Stimulated activated memory B cell treated with anti-CD40 and anti-IgM and Interleukin-4, amounts not matched to agents 10 μg/mL and 1 μg/mL and 100 μg/mL, for 72 hours (primary cell): ENCODE measurements around the gene ZNF581.

Source experiments
- ATAC-seq: fragments of 150-1000 bp; cut with Tn5 transposase; 2 replicates; pipeline ENCODE4 v1.10.0; 2021
- H3K27ac Mint-ChIP-seq: one replicate; pipeline ENCODE4 v1.8.0; 2022; ENCODE audit warnings: mild to moderate bottlenecking, mixed read lengths
- H3K27me3 Mint-ChIP-seq: one replicate; pipeline ENCODE4 v1.8.0; 2022; ENCODE audit warnings: mixed read lengths
- H3K36me3 Mint-ChIP-seq: one replicate; pipeline ENCODE4 v1.8.0; 2022; ENCODE audit warnings: mixed read lengths
- H3K4me1 Mint-ChIP-seq: one replicate; pipeline ENCODE4 v1.8.0; 2022; ENCODE audit warnings: mixed read lengths
- H3K4me3 Mint-ChIP-seq: one replicate; pipeline ENCODE4 v1.8.0; 2022; ENCODE audit warnings: mild to moderate bottlenecking, moderate library complexity, mixed read lengths
- H3K9me3 Mint-ChIP-seq: one replicate; pipeline ENCODE4 v1.8.0; 2022; ENCODE audit warnings: mixed read lengths

Gene ZNF581

DNA sequence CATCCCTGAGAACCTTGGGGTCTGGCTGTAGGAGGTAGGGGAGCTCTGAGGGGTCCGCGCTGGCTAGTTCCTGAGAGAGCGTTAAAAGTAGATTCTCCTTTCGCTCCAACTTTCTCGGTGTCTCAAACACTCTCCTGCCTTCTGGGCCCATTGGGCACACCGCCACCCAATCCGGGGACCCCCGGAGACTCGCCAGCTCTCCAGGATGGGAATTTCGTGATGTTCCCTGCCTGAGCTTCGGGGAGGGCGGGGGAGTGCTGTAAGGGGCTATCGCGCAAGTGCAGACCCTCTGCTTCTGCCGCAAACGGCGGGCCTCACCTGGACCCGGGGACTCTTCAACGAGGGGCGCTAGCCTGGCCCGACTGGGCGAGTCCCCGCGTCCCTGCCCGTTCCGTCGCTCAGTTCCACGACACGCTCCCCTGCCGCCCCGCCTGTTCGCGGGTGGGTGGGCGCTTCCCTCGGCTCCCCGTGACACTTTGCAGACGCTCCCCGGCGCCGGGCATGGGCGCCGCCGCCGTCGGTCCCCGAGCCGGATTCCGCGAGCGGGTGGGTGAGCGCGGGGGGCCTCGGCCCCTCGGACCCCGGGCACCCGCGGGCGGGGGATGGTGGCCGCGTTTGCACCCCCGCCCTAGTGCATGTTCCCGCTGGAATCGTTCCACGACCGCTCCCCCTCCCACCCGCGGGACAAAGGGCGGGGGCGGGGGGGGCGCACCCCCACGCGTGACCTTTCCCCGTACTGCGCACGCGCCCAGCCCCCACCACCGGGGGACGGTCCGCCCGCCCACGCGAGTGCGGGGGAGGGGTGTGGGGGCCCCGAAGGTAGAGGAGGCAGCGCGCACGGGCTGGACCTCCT lies 4.5 kb downstream of the ZNF581 start, which contains the start of gene CCDC106:
TSS of gene CCDC106 (plus strand) at position 481 of the 853 bp plus-strand sequence. CDS start 835 bp downstream, outside the sequence.
- H3K4me3 Mint-ChIP-seq = peak within 1 kb of the TSS; percentile 96
- H3K27ac Mint-ChIP-seq = peak within 1 kb of the TSS; percentile 97
- H3K4me1 Mint-ChIP-seq = peaks cover 72% of the 10 kb centered on the region
- H3K36me3 Mint-ChIP-seq = peaks cover 65% of the 10 kb centered on the region
- peak; percentile 48 for ATAC-seq
- no peaks in the 10 kb centered on the region for H3K27me3 Mint-ChIP-seq
- no peaks in the 10 kb centered on the region for H3K9me3 Mint-ChIP-seq

DNA sequence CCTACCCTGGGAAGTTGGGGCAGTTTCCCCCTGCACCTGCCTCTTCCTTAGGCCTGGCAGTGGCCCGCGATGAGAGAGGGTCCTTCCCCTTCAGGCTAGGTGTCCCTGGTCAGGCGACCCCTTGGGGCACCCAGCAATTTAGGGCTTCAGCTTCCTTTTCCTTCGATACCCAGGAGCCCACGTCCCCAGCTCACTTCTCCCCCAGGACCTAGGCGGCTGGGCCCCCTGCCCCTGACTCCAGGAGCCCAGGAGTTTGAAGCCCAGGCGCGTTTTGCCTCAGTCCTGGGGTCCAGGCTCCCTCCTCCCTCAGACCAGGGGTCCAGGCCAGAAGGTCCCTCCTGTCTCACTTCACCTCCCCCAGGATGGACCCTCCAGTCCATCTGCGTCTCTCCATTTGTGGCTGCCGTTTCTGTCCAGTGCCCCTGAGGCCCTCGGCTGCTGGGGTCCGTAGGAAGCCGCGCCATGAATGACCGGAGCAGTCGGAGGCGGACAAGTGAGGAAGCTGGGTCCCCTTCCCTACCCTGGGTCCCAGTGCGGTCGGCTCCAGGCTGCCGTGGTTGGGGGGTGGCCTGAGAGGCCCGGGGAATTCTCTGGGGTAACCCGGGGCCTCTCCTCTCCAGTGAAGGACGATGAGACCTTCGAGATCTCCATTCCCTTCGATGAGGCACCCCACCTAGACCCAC lies 5.3 kb downstream of the ZNF581 start:
- Mint-ChIP-seq H3K4me1 (peaks cover 64% of the 10 kb centered on the region), H3K36me3 (peaks cover 61% of the 10 kb centered on the region), H3K27me3 (no peaks in the 10 kb centered on the region), H3K9me3 (no peaks in the 10 kb centered on the region), H3K4me3 (peak overlapping the region; percentile 95), H3K27ac (peak overlapping the region; percentile 97)
- no peak for ATAC-seq

DNA sequence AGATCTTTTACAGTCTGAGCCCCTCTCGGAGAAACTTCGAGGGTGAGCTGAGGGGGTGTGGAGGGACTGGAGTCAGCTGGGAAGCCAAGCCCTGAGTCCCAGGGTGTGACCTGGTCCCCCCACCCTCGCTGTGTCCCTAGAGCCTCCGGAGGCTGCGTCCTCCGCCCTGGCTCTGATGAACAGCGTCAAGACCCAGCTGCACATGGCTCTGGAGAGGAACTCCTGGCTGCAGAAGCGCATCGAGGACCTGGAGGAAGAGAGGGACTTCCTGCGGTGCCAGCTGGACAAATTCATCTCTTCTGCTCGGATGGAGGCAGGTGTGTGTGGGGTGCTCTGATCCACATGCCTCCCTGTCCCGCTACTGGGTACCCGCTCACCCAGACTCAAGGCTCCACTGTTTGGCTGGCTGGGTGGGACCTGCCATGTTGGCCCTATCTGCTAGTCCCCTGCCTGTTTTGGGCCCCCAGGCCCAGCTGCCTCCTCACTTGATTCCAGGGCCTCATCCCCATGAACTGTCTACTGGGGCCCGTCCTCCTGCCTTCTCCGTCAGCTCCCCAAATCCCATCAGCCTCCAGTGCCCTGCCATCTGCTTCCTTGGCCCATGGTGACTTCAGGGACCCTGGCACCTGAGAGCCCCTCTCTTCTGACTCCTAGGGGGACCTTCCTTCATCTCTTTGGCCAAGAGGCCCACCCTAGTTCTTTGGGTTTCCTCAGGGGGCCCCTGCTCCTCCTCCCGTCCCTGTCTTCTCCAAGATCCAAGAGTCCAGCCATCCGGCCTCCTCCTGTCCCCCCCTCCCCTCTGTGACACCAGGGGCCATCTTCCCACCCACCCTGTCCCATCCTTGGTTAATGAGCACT lies 6.0 kb downstream of the ZNF581 start:
- Mint-ChIP-seq H3K27ac (peak overlapping the region; percentile 97), H3K4me3 (peak overlapping the region; percentile 95), H3K9me3 (no peaks in the 10 kb centered on the region), H3K4me1 (peaks cover 57% of the 10 kb centered on the region), H3K27me3 (no peaks in the 10 kb centered on the region), H3K36me3 (peaks cover 59% of the 10 kb centered on the region)
- ATAC-seq = no peak

GRCh38 chr19:55650126-55650557 lies 6.7 kb downstream of the ZNF581 start:
- Mint-ChIP-seq H3K4me3 (peak overlapping the region; percentile 95), H3K27me3 (no peaks in the 10 kb centered on the region), H3K36me3 (peaks cover 54% of the 10 kb centered on the region), H3K9me3 (no peaks in the 10 kb centered on the region), H3K27ac (peak overlapping the region; percentile 97), H3K4me1 (peaks cover 51% of the 10 kb centered on the region)
- ATAC-seq = no peak

DNA sequence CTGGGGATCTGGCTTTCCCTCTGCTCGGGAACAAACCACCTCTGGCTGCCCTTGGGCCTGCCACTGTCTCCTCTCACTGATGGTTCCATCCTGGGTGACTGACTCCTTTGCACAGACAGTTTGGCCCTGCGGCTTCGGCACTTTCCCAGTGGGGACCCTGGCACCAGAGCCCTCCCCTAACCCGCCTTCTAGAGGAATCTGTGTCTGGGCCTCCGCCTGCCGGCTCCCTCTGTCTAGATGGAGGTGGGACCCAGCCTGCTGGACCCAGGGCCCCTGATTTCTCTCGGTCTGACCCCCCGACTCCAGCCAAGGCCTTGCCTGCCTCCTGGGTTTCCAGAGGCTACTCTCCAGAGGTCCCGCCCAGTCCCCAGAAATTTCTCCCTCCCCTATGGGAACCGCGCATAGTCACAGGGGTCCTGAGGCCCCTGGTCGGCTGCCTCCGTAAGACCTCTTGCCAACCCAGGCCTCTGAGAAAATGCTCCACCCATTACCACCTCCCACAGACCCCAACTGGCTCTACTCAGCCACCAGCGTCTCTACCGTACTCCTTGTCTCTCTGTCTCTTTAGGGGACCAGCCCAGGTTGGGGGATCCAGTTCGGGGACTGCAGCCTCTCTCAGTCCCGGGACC lies 7.3 kb downstream of the ZNF581 start:
- Mint-ChIP-seq H3K4me1 (peaks cover 47% of the 10 kb centered on the region), H3K27ac (peak overlapping the region; percentile 97), H3K36me3 (peaks cover 54% of the 10 kb centered on the region), H3K9me3 (no peaks in the 10 kb centered on the region), H3K27me3 (no peaks in the 10 kb centered on the region), H3K4me3 (peak overlapping the region; percentile 95)
- ATAC-seq = no peak

DNA sequence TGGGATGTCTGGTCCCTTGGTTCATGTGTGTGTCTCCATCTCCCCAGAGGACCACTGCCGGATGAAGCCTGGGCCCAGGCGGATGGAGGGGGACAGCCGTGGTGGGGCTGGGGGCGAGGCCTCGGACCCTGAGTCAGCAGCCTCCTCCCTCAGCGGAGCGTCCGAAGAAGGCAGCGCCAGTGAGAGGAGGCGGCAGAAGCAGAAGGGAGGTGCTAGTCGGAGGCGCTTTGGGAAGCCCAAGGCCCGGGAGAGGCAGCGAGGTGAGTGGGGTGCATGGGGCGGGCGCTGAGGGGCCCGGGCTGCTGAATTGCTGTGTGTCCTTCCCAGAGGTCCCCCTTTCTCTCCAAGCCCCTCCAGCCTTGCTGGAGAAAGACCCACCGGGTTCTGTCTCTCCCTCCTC lies 7.8 kb downstream of the ZNF581 start:
- peak overlapping the region; percentile 95 for H3K4me3 Mint-ChIP-seq
- peak overlapping the region; percentile 97 for H3K27ac Mint-ChIP-seq
- no peaks in the 10 kb centered on the region for H3K9me3 Mint-ChIP-seq
- H3K36me3 Mint-ChIP-seq = peaks cover 55% of the 10 kb centered on the region
- no peaks in the 10 kb centered on the region for H3K27me3 Mint-ChIP-seq
- ATAC-seq = no peak
- peaks cover 53% of the 10 kb centered on the region for H3K4me1 Mint-ChIP-seq

DNA sequence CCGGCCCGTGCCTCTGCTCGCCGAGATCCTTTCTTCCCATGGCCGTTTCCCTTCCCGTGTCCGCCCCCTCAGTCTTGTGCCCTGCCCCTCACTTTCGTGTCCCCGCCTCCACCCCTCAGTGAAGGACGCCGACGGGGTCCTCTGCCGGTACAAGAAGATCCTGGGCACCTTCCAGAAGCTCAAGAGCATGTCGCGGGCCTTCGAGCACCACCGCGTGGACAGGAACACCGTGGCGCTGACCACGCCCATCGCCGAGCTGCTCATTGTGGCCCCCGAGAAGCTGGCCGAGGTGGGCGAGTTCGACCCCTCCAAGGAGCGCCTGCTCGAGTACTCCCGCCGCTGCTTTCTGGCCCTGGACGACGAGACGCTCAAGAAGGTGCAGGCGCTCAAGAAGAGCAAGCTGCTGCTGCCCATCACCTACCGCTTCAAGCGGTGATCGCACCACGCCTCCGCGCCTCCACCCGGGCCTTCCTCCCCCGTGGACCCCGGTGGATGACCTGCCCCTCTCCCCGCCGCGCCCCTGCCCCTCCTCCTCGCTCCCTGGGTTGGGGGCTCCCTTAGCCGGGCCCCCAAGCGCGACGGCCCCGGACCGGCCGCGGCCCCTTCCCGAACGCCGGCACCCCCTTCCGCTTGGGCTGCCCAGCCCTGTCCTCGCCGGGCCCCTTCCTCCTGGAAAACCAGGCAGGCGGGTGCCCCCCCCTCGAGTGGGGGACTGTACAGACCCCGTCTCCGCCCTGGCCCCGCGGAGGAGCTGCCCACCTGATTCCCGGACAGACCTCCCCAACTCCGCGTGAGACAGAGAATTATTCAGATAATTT lies 9.1 kb downstream of the ZNF581 start:
- no peak overlapping the region for H3K4me3 Mint-ChIP-seq
- peaks cover 45% of the 10 kb centered on the region for H3K36me3 Mint-ChIP-seq
- no peak overlapping the region for H3K27ac Mint-ChIP-seq

GRCh38 chr19:55653651-55654322 lies 10.3 kb downstream of the ZNF581 start:
- peak overlapping the region; percentile 85 for H3K4me3 Mint-ChIP-seq
- no peaks in the 10 kb centered on the region for H3K27me3 Mint-ChIP-seq
- ATAC-seq = peak; percentile 67
- H3K36me3 Mint-ChIP-seq = peaks cover 42% of the 10 kb centered on the region
- peaks cover 58% of the 10 kb centered on the region for H3K4me1 Mint-ChIP-seq
- no peaks in the 10 kb centered on the region for H3K9me3 Mint-ChIP-seq
- H3K27ac Mint-ChIP-seq = peak overlapping the region; percentile 97

More for the DNA sequence above, 9.1 kb downstream of the ZNF581 start:
- ATAC-seq = no peak
- no peaks in the 10 kb centered on the region for H3K9me3 Mint-ChIP-seq
- peaks cover 53% of the 10 kb centered on the region for H3K4me1 Mint-ChIP-seq
- H3K27me3 Mint-ChIP-seq = no peaks in the 10 kb centered on the region

DNA sequence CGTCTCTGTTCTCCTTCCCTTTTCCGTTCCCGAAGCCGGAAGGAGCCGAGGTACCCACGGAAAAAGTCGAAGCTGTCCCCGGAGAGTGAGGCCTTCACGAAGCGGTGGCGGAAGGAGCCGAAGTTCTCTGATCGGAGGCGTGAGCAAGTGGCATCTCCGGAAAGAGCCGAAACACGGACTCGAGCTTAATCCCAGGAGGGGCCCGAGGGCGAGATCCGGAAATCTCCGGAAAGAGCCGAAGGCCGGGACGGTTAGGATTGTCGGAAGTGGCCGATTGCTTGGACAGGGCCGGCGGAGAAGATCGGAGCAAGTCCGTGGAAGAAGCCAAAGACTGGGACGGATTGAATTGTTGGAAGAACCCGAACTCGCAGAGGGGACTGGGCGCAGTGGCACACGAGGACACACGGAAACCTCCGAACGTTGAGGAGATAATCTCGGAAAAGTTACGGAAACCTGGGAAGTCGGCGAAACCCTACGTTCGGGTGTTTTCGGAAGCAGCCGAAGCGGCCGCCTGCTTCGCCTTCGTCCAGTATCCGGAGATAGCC lies 10.9 kb downstream of the ZNF581 start:
- H3K36me3 Mint-ChIP-seq = peaks cover 41% of the 10 kb centered on the region
- H3K27me3 Mint-ChIP-seq = no peaks in the 10 kb centered on the region
- peak overlapping the region; percentile 97 for H3K27ac Mint-ChIP-seq
- peak; percentile 84 for ATAC-seq
- H3K9me3 Mint-ChIP-seq = no peaks in the 10 kb centered on the region
- H3K4me1 Mint-ChIP-seq = peaks cover 58% of the 10 kb centered on the region
- peak overlapping the region; percentile 85 for H3K4me3 Mint-ChIP-seq

DNA sequence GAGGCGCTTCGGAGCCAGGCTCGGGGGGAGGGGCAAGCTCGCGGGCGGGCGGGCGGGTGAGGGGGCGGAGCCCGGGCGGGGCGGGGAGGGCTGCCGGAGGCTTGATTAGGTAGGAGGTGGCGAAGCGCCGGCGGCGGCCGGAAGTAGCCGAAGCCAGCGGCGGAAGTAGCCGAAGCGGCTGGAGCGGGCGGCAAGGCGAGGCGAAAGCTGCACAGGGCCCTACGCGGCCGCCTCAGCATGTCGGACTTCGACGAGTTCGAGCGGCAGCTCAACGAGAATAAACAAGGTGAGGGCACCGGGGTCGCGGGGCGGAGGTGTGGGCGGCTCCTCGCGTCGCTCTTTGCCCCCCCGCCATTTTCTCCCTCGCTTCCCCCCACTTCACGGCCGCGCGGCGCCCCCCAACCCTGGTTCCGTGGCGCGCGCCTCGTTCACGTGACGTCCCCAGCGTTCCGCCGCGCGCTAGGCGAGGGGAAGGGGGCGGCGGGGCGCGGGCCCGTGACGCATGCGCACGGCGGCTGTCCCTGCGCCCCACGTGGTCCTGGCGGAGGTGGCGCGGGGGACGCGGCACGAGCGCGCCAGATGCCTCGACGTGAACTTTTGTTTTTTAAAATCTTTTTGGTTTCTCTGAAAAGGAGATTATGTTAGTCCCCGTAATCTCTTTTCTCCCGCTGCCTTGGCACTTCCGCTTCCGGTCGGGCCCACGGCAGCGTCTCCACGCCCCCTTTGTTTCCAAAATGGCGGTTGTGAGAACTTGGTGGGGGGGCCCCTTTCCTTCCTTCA lies 11.6 kb downstream of the ZNF581 start, which contains the start of gene U2AF2:
TSS of gene U2AF2 (plus strand) at position 168 of the 780 bp plus-strand sequence. CDS start at position 238, 70 bp downstream.
- H3K27me3 Mint-ChIP-seq = no peaks in the 10 kb centered on the region
- H3K4me1 Mint-ChIP-seq = peaks cover 58% of the 10 kb centered on the region
- H3K36me3 Mint-ChIP-seq = peaks cover 41% of the 10 kb centered on the region
- H3K27ac Mint-ChIP-seq = peak within 1 kb of the TSS; percentile 97
- peak; percentile 66 for ATAC-seq
- H3K9me3 Mint-ChIP-seq = no peaks in the 10 kb centered on the region
- peak within 1 kb of the TSS; percentile 85 for H3K4me3 Mint-ChIP-seq

DNA sequence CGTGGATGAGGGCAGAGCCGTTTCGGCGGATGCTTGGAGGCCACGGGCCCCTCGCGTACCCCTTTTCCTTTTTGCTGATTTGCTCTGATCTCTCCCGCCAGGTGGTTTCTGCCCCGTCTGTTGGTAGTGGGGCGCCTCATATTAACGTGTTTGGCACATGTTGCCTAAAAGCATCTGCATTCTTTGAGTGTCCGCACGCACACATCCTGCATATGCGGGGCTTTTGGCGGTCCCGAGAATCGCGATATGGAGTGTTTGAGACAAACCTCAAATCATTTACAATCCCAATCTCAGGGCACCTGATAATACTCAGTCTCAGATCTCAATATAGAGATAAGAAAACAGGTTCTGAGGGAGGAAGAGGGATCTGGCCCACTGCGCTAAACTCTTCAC lies 12.2 kb downstream of the ZNF581 start:
- Mint-ChIP-seq H3K9me3 (no peaks in the 10 kb centered on the region), H3K27me3 (no peaks in the 10 kb centered on the region), H3K36me3 (peaks cover 41% of the 10 kb centered on the region), H3K27ac (peak overlapping the region; percentile 97), H3K4me1 (peaks cover 58% of the 10 kb centered on the region), H3K4me3 (peak overlapping the region; percentile 85)
- no peak for ATAC-seq

DNA sequence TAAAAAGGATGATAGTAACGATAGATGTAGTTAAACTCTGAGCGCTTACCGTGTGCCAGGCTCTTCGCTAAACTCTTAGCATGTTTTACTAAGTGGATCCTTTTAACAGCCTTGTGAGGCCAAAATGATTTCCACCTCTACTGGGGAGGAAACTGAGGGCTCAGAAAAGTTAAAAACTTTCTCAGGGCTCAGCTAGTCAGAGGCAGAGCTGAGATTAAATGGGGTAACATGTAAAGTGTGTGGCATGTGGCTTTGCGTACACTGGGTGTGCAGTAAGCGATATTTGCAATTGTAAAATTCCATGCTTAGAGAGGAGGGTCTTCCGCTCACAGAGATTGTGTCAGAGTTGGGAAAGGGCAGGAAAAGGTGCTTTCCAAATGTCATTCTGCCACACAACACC lies 13.1 kb downstream of the ZNF581 start:
- Mint-ChIP-seq H3K9me3 (no peaks in the 10 kb centered on the region), H3K4me3 (peak overlapping the region; percentile 85), H3K4me1 (peaks cover 54% of the 10 kb centered on the region), H3K36me3 (peaks cover 41% of the 10 kb centered on the region), H3K27ac (peak overlapping the region; percentile 97), H3K27me3 (no peaks in the 10 kb centered on the region)
- no peak for ATAC-seq
